Hematopoietic multipotent progenitor cell (in vitro differentiated cells): ENCODE data around the gene FREM1. TPM values are rescaled to one million over a fixed set of nuclear protein-coding genes. Genes with fewer than 3 reads are reported as not detected.
A peak's percentile ranks its signal among the peaks of the same experiment; 100 is the strongest.

Source experiments
- DNase-seq, 3 donors: peaks; one replicate each; pipeline ENCODE4 v3.0.0-alpha.2; 2011 to 2015; ENCODE audit warnings: low read depth in 2 of 3, low spot score in 2 of 3
- total RNA-seq: library from RNA; depleted of rRNA; stranded (reverse); fragments of >200 nt; gene quantifications from one replicate; pipeline ENCODE4 v1.2.3, GENCODE V29; 2012

FREM1 gene
- total RNA-seq, 1 donor = 26.4 TPM

DNA sequence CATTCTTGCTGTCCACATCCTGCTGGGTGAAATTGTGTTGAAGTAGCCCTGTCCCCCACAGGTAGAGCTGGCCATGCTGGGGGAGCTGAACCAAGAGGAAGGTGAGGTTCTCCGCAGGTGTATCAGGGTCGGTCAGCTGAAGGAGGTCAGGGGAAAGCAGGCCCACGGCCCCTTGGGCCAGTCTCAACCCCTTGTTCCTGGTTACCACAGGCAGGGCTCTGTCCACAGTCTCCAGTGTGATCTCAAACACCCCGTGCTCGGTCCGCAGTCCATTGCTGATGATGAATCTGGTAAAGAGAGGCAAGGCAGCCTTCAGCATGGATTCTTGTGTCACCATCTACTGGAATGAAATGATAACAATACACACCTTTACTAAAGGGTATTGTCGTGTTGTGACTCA is 134.3 kb downstream of the FREM1 start:
- no peak for DNase-seq

DNA sequence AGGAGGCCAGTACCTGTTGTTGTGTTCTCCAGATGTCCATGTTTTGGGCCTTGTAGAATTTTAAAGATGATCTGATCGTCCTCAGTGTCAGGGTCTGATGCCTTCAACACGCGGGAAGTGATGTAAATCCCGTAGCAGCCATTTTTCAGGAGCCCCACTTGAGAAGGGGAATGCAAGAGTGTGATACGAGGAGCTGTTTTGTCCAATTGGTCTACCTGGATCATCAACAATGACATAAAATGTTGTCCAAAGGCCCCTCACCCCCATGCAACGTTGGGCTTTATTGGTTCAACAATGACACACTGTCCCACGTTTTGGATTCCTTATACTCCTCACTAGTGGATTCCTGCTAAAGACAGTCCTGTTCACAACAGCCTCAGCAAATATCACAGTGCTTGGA is 139.6 kb downstream of the FREM1 start:
- no peak for DNase-seq

GRCh38 chr9:14769230-14769571 is 141.0 kb downstream of the FREM1 start:
- DNase-seq = peak in 2 of 3 donors; percentile 6 to 44

GRCh38 chr9:14768405-14769229 is 141.6 kb downstream of the FREM1 start:
- peak in 2 of 3 donors; percentile 19 to 59 for DNase-seq

DNA sequence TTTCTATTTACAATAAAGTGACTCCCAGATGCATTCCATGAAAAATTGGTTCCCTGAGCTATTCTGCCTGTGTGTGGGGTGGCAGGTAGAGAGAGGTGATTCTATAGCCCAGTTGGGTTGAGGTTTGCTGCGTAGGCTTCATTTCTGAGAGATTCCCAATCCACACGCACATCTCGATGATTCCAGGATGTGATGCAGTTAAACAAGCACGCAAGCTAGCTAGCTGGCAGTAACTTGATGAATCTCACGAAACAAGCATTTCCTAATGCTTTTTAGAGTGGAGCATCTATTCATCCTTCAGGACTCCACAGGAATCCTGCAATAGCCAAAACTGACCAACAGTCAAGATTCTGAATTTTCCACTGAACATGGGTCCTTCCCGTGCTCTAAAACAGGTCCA is 143.9 kb downstream of the FREM1 start:
- no peak for DNase-seq

- no peak for DNase-seq
Measured at GRCh38 chr9:14761584-14761983, 148.6 kb downstream of the FREM1 start.

DNA sequence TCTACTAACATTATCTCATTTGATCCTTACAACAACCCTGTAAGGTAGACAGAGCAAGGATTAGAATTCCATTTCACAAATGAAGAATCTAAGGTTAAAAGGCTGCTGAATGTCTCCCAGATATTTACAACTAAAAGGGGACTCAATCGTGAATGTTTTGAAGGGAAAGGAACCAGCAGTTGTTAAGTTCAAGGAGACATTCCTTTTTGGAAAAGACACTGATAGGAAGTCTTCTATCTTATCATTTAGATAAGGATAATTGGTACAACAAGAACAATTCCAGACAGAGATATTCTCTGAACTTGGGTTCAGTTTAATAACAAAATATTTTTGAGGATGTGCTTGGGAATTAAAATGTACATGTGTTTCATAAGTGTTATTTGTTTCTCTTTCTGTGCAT is 150.2 kb downstream of the FREM1 start:
- no peak for DNase-seq

- DNase-seq = no peak
Measured at GRCh38 chr9:14756291-14756690, 153.9 kb downstream of the FREM1 start.

- DNase-seq = no peak
Measured at GRCh38 chr9:14752871-14753270, 157.4 kb downstream of the FREM1 start.

GRCh38 chr9:14752271-14752670 is 158.0 kb downstream of the FREM1 start:
- DNase-seq = no peak

- no peak for DNase-seq
Measured at GRCh38 chr9:14750821-14751220, 159.4 kb downstream of the FREM1 start.

GRCh38 chr9:14749741-14750211 is 160.5 kb downstream of the FREM1 start:
- DNase-seq = no peak

- no peak for DNase-seq
Measured at GRCh38 chr9:14748373-14748772, 161.9 kb downstream of the FREM1 start.

GRCh38 chr9:14747111-14747510 is 163.1 kb downstream of the FREM1 start:
- no peak for DNase-seq

DNA sequence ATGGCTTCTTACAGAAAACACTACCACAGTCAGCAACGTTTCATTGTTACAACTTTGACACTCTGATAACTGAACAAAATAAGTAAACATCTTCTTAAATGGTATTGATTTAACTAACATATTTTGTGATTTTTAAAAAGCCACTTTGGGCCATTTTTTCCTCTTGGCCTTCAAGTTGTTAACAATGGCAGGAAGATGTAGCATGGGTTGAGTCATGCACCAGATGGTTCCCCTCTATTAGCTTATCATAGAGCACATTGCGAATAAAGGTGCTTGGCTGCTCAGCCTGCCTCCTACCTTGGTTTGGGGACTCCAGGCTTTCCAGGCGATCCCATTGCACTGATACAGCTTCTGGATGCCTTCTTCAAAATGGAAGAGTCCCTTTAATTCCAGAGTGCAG is 163.6 kb downstream of the FREM1 start:
- DNase-seq = no peak

DNA sequence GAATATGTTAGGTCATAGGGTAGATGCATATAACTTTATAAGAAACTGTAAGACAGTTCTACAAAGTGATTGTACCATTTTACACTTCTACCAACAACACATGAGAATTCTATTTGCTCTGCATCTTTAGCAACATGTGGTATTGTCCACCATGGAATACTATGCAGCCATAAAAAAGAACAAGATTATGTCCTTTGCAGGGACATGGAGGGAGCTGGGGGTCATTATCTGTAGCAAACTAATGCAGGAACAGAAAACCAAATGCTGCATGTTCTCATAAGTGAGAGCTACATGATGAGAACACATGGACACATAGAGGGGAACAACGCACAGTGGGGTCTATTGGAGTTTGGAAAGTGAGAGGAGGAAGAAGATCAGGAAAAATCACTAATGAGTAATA is 165.5 kb downstream of the FREM1 start:
- DNase-seq = no peak

- DNase-seq = no peak
Measured at GRCh38 chr9:14741369-14741768, 168.9 kb downstream of the FREM1 start.

DNA sequence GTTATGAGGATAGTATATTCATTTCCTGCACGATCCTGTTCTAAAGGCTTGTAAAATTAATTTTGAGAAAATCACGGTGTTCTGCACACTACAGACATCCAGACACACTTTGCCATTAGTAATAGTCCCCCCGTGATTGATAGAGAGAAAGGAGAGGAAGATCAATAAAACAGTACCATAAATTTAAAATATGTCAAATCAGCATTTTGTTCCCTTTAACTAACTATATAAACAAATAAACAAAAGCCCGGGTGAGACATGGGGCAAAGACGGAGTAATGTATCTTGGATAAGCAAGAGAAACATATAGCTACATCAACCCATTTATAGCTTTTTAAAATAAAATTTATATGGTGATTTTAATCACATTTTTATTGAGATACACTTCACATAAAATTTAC is 177.1 kb downstream of the FREM1 start:
- no peak for DNase-seq

- no peak for DNase-seq
Measured at GRCh38 chr9:14731294-14731981, 178.8 kb downstream of the FREM1 start.

GRCh38 chr9:14730461-14730898 is 179.7 kb downstream of the FREM1 start:
- no peak for DNase-seq

- DNase-seq = no peak
Measured at GRCh38 chr9:14723301-14723700, 186.9 kb downstream of the FREM1 start.

DNA sequence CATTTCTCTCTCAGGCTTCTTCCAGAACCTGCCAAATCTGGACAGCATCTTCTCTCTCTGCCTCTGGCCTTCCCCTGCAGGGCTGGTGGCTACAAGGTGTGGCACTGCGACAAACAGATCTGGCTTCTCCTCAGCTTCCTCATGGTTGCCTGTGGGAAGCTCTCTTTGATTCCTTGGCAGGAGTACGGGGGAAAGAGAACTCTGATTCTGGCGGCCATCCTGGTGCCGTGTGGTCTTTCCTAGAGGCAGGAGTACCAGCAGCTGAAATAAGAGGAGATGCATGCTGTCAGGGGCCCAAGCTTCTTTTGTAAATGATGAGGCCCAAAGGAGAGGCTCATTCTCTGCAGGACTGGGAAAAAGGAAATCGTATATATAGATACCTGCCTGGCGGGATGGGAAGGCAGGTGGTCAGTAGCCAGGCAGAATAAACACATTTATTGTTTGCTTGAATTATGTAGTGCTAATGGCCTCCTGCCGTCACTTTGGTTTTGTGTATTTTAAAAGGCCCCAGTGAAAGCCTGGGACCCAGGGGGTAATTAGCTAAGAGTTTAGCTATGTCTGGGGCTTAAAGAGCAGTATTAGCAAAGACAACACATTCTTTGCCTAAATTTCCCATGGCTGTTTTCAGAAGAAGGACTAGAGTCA is 187.7 kb downstream of the FREM1 start, which contains the start of gene CER1:
CER1 (minus strand) TSS at position 343 of the 645 bp plus-strand sequence; CDS start at position 282, 61 bp downstream.
- no peak for DNase-seq
